DOHH2 (cell line): Measurements from ENCODE around the gene CALY.

Experiments used
- H3F3A ChIP-seq: fragments of 200-600 bp; sonication (generic), shearing (Covaris generic); 2 replicates; pipeline ENCODE4 v1.6.0; 2016; ENCODE audit warnings: antibody characterized with exemption, mild to moderate bottlenecking; ENCODE audit not compliant: control insufficient read depth, insufficient read depth
- H3K27ac ChIP-seq: fragments of 200-600 bp; sonication (generic); 2 replicates; pipeline ENCODE4 v1.5.1; 2014; ENCODE audit warnings: low read depth, mild to moderate bottlenecking, low read length, moderate library complexity
- H3K27me3 ChIP-seq: fragments of 200-600 bp; sonication (generic); 2 replicates; pipeline ENCODE4 v1.6.1; 2014; ENCODE audit warnings: mild to moderate bottlenecking, low read length, mixed read lengths; ENCODE audit not compliant: control insufficient read depth
- H3K36me3 ChIP-seq: fragments of 200-600 bp; sonication (generic); 2 replicates; pipeline ENCODE4 v1.6.1; 2014; ENCODE audit warnings: mild to moderate bottlenecking, low read length, moderate library complexity, mixed read lengths; ENCODE audit not compliant: control insufficient read depth
- H3K4me1 ChIP-seq: fragments of 200-600 bp; sonication (generic); 2 replicates; pipeline ENCODE4 v1.6.1; 2014; ENCODE audit warnings: mild to moderate bottlenecking, low read length, mixed read lengths; ENCODE audit not compliant: control insufficient read depth
- H3K4me2 ChIP-seq: fragments of 200-600 bp; sonication (generic); 2 replicates; pipeline ENCODE4 v1.6.0; 2014; ENCODE audit warnings: mild to moderate bottlenecking, low read length, moderate library complexity
- H3K4me3 ChIP-seq: fragments of 200-600 bp; sonication (generic); 2 replicates; pipeline ENCODE4 v1.5.1; 2014; ENCODE audit warnings: mild to moderate bottlenecking, low read length, mixed read lengths
- H3K79me2 ChIP-seq: fragments of 200-600 bp; sonication (generic); 2 replicates; pipeline ENCODE4 v1.6.1; 2014; ENCODE audit warnings: mild to moderate bottlenecking, low read length, mixed read lengths; ENCODE audit not compliant: control insufficient read depth
- H3K9me2 ChIP-seq: fragments of 200-600 bp; sonication (generic); replicated peaks from 2 replicates; pipeline ENCODE4 v1.6.1; 2014; ENCODE audit warnings: mild to moderate bottlenecking, low read length, mixed read lengths; ENCODE audit not compliant: control insufficient read depth
- H3K9me3 ChIP-seq: fragments of 200-600 bp; sonication (generic); 2 replicates; pipeline ENCODE4 v1.6.1; 2014; ENCODE audit warnings: antibody characterized with exemption, low read length, mixed read lengths; ENCODE audit not compliant: control insufficient read depth, insufficient read depth
- H4K20me1 ChIP-seq: fragments of 200-600 bp; sonication (generic); 2 replicates; pipeline ENCODE4 v1.6.0; 2014; ENCODE audit warnings: low read depth, mild to moderate bottlenecking, antibody characterized with exemption, low read length, moderate library complexity; ENCODE audit not compliant: control insufficient read depth, insufficient read depth
- EZH2phosphoT487 ChIP-seq: fragments of 200-600 bp; sonication (generic); IDR thresholded peaks from 2 replicates; pipeline ENCODE4 v1.6.1; 2017; ENCODE audit warnings: borderline replicate concordance, mild to moderate bottlenecking, antibody characterized with exemption, low read length, moderate library complexity, mixed read lengths
- TF ChIP-seq, protein P1 (sequence below): fragments of 200-600 bp; sonication (generic); IDR thresholded peaks from one replicate; pipeline ENCODE4 v1.5.1; 2014; ENCODE audit warnings: antibody characterized with exemption, mild to moderate bottlenecking, low read depth, low read length; ENCODE audit not compliant: poor library complexity, severe bottlenecking

The CALY gene

GRCh38 chr10:133332936-133333699 is 3.6 kb downstream of the CALY start:
- no peaks in the 10 kb centered on the region for H3K36me3 ChIP-seq
- no peak overlapping the region for H3K4me2 ChIP-seq
- peaks cover 15% of the 10 kb centered on the region; the same call in 1 of the 2 replicates for H3K9me3 ChIP-seq
- no peaks in the 10 kb centered on the region for H3K9me2 ChIP-seq
- no peaks in the 10 kb centered on the region for H4K20me1 ChIP-seq
- H3K4me1 ChIP-seq = peaks cover 7% of the 10 kb centered on the region
- H3K27ac ChIP-seq = no peak overlapping the region
- peaks cover 17% of the 10 kb centered on the region for H3K27me3 ChIP-seq
- TF ChIP-seq, protein P1, sequence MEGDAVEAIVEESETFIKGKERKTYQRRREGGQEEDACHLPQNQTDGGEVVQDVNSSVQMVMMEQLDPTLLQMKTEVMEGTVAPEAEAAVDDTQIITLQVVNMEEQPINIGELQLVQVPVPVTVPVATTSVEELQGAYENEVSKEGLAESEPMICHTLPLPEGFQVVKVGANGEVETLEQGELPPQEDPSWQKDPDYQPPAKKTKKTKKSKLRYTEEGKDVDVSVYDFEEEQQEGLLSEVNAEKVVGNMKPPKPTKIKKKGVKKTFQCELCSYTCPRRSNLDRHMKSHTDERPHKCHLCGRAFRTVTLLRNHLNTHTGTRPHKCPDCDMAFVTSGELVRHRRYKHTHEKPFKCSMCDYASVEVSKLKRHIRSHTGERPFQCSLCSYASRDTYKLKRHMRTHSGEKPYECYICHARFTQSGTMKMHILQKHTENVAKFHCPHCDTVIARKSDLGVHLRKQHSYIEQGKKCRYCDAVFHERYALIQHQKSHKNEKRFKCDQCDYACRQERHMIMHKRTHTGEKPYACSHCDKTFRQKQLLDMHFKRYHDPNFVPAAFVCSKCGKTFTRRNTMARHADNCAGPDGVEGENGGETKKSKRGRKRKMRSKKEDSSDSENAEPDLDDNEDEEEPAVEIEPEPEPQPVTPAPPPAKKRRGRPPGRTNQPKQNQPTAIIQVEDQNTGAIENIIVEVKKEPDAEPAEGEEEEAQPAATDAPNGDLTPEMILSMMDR = no peak
- no peak for TF ChIP-seq EZH2phosphoT487
- no peak overlapping the region for H3K4me3 ChIP-seq
- no peaks in the 10 kb centered on the region for H3K79me2 ChIP-seq
- H3F3A ChIP-seq = no peaks in the 10 kb centered on the region; the same call in 1 of the 2 replicates

- Histone ChIP-seq H3K4me3 (peak overlapping the region; percentile 47; the same call in 1 of the 2 replicates), H3F3A (peaks cover 3% of the 10 kb centered on the region; the same call in 1 of the 2 replicates), H3K4me1 (peaks cover 11% of the 10 kb centered on the region), H3K9me3 (no peaks in the 10 kb centered on the region), H3K9me2 (no peaks in the 10 kb centered on the region), H3K4me2 (peak overlapping the region; percentile 63), H4K20me1 (no peaks in the 10 kb centered on the region), H3K27ac (no peak overlapping the region), H3K79me2 (no peaks in the 10 kb centered on the region), H3K27me3 (peaks cover 34% of the 10 kb centered on the region), H3K36me3 (no peaks in the 10 kb centered on the region)
- TF ChIP-seq, protein P1 = peak; percentile 90
- TF ChIP-seq EZH2phosphoT487 = no peak
Observed at GRCh38 chr10:133329491-133330202, 7.0 kb downstream of the CALY start.

GRCh38 chr10:133328358-133329343 is 8.0 kb downstream of the CALY start:
- Histone ChIP-seq H3K9me2 (no peaks in the 10 kb centered on the region), H3K36me3 (no peaks in the 10 kb centered on the region), H3K9me3 (no peaks in the 10 kb centered on the region), H3K4me3 (no peak overlapping the region), H3F3A (peaks cover 3% of the 10 kb centered on the region; the same call in 1 of the 2 replicates), H3K79me2 (no peaks in the 10 kb centered on the region), H3K4me1 (peaks cover 11% of the 10 kb centered on the region), H3K27me3 (peaks cover 34% of the 10 kb centered on the region), H3K4me2 (no peak overlapping the region), H3K27ac (no peak overlapping the region), H4K20me1 (no peaks in the 10 kb centered on the region)
- TF ChIP-seq, protein P1 = no peak
- TF ChIP-seq EZH2phosphoT487 = no peak
